ENCODE measurements around the gene ERH. TPM values are rescaled to one million over a fixed set of nuclear protein-coding genes. Genes with fewer than 3 reads are reported as not detected.

Gene ERH
- total and polyA plus RNA-seq, 7 donors, result 65.6 to 168 (median 106) TPM

GRCh38 chr14:69358233-69358963 is 39.7 kb downstream of the ERH start:
- WGBS, 2 donors, result 68% methylated on average over 12 of the region's 12 CpGs
- Histone ChIP-seq H3K4me1 (peaks cover 0 to 31% (median 19%) of the 10 kb centered on the region in 4 donors), H3K27ac (no peak overlapping the region), H3K4me3 (no peak overlapping the region), H3K27me3 (no peaks in the 10 kb centered on the region), H3K9me3 (no peaks in the 10 kb centered on the region), H3K36me3 (no peaks in the 10 kb centered on the region)
- TF ChIP-seq EP300 (IDR thresholded peaks at IDR 0.05), result no peak
- no peak for TF ChIP-seq POLR2A (IDR thresholded peaks at IDR 0.05)
- no peak for TF ChIP-seq CTCF (IDR thresholded peaks at IDR 0.05)
- TF ChIP-seq POLR2AphosphoS5 (IDR thresholded peaks at IDR 0.05), result no peak
- peak; percentile 46 for DNase-seq
- intact Hi-C loops (cut with DNase I), result no loop called here

GRCh38 chr14:69357544-69358200 is 40.4 kb downstream of the ERH start:
- peaks cover 0 to 31% (median 19%) of the 10 kb centered on the region in 4 donors for H3K4me1 ChIP-seq
- TF ChIP-seq EP300 (IDR thresholded peaks at IDR 0.05) (no peak), POLR2A (IDR thresholded peaks at IDR 0.05) (no peak), CTCF (IDR thresholded peaks at IDR 0.05) (no peak), POLR2AphosphoS5 (IDR thresholded peaks at IDR 0.05) (no peak)
- intact Hi-C loops (cut with DNase I), result no loop called here
- no peak for DNase-seq
- H3K4me3 ChIP-seq, result no peak overlapping the region
- no peaks in the 10 kb centered on the region for H3K9me3 ChIP-seq
- H3K27me3 ChIP-seq, result no peaks in the 10 kb centered on the region
- 89 to 91% methylated on average over 7 of the region's 7 CpGs for WGBS, 2 donors
- no peaks in the 10 kb centered on the region for H3K36me3 ChIP-seq
- H3K27ac ChIP-seq, result no peak overlapping the region

GRCh38 chr14:69356903-69357543 is 41.1 kb downstream of the ERH start:
- intact Hi-C loops (cut with DNase I), result no loop called here
- Histone ChIP-seq H3K9me3 (no peaks in the 10 kb centered on the region), H3K4me1 (peaks cover 0 to 31% (median 19%) of the 10 kb centered on the region in 4 donors), H3K4me3 (no peak overlapping the region), H3K27me3 (no peaks in the 10 kb centered on the region), H3K27ac (peak overlapping the region in 1 of 4 donors; percentile 82), H3K36me3 (no peaks in the 10 kb centered on the region)
- 71 to 83% methylated on average over 7 of the region's 7 CpGs for WGBS, 2 donors
- TF ChIP-seq EP300 (IDR thresholded peaks at IDR 0.05), result no peak
- TF ChIP-seq CTCF (IDR thresholded peaks at IDR 0.05), result no peak
- no peak for TF ChIP-seq POLR2A (IDR thresholded peaks at IDR 0.05)
- TF ChIP-seq POLR2AphosphoS5 (IDR thresholded peaks at IDR 0.05), result no peak
- peak; percentile 55 for DNase-seq

GRCh38 chr14:69355607-69356281 is 42.4 kb downstream of the ERH start:
- Histone ChIP-seq H3K27me3 (no peaks in the 10 kb centered on the region), H3K27ac (peak overlapping the region; percentile 59 to 82 (median 72)), H3K36me3 (no peaks in the 10 kb centered on the region), H3K9me3 (no peaks in the 10 kb centered on the region), H3K4me1 (peaks cover 0 to 31% (median 19%) of the 10 kb centered on the region in 4 donors), H3K4me3 (no peak overlapping the region)
- peak; percentile 81 for DNase-seq
- 59 to 65% methylated on average over 6 of the region's 6 CpGs for WGBS, 2 donors
- intact Hi-C loops (cut with DNase I), result no loop called here
- TF ChIP-seq CTCF (IDR thresholded peaks at IDR 0.05) (no peak), POLR2AphosphoS5 (IDR thresholded peaks at IDR 0.05) (peak in 3 of 4 donors; percentile 43 to 49 (median 46)), EP300 (IDR thresholded peaks at IDR 0.05) (no peak)
